Middle frontal gyrus (tissue), 1 donor: ENCODE data around the gene HAT1.

Source experiments
- DNase-seq: peaks from one replicate; pipeline ENCODE4 v3.0.0-alpha.2; 2015; ENCODE audit warnings: low spot score; ENCODE audit errors: extremely low spot score

HAT1 gene

DNA sequence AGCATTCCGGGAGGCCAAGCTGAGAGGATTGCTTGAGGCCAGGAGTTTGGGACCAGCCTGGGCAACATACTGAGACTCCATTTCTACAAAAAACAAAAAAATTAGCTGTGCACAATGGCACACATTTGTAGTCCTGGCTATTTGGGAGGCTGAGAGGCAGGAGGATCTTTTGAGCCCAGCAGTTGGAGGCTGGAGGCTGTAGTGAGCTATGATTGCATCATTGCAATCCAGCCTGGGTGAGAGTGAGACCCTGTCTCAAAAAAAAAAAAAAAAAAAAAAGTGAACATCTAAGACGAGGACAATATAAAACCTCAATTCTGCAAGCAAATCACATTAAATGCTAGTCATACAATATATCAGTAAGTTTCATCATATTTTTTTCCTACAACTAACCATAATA, 2.8 kb upstream of the HAT1 start:
- no peak for DNase-seq

DNA sequence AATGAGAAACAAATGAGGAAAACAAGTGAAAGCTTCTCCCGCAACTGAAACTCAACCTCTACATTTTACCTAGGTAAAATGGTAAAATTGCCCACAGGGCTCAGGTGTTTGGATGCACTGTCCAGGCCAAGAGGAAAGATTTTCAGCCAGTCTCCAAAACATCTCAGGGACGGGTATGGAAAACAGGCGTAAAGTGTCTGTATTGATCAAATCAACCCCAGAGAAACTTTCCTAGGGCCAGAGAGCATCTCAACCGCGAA, 361 bp upstream of the HAT1 start:
- DNase-seq = no peak

DNA sequence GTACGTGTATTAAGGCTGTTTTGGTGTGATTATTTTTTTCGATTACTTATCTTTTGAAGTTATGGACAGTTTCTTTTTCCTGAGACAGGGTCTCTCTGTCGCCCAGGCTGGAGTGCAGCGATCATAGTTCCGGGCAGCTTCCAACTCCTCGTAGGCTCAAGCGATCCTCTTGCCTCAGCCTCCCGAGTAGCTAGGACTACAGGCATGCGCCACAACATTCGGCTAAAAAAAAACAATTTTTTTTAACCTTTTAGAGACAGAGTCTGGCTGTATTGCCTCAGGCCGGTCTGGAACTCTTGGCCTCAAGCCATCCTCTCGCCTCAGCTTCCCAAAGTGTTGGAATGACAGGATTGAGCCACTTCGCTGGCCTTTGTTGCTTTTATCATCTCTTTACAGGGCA, 945 bp downstream of the HAT1 start:
- DNase-seq = no peak

DNA sequence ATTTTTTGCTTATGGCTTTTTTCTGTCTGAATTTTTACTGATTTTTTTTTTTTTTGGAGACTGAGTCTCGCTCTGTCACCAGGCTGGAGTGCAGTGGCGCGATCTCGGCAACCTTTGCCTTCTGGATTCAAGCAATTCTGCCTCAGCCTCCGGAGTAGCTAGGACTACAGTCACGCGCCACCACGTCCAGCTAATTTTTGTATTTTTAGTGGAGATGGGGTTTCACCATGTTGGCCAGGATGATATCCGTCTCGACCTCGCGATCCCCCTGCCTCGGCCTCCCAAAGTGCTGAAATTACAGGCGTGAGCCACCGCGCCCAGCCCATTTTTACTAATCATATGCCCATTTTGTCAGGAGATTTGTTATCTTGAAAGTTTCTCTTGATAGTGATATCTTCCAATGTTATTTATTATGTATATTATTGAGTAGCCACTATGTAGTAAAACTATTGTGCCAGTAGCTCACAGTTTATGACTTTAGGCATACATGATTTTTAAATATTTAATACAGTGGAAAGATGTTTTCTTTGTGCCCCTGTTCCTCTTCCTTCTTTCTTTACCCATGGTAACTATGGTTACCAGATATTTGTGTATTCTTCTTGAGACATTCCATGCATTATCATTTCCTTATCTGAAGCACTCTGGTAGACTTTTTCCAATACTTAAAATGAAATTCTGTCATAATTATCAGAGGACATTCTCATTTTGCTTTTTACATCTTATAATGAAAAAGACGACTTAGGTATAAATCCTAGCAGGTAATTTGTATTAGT, 2.1 kb downstream of the HAT1 start:
- DNase-seq = no peak

DNA sequence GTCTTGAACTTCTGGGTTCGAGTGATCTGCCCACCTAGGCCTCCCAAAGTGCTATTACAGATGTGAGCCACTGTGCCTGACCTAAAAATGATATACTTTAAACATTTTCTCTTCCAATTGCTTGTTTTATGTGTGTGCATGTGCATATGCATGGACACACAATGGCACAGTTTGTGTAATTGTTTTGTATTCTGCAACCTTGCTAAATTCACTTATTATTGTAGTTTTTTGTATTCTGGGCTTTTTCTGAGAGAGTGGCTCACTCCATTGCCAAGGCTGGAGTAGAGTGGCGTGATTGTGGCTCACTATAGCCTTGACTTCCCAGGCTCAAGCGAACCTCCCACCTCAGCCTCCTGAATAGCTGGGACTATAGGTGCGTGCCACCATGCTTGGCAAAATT, 8.1 kb downstream of the HAT1 start:
- no peak for DNase-seq

DNA sequence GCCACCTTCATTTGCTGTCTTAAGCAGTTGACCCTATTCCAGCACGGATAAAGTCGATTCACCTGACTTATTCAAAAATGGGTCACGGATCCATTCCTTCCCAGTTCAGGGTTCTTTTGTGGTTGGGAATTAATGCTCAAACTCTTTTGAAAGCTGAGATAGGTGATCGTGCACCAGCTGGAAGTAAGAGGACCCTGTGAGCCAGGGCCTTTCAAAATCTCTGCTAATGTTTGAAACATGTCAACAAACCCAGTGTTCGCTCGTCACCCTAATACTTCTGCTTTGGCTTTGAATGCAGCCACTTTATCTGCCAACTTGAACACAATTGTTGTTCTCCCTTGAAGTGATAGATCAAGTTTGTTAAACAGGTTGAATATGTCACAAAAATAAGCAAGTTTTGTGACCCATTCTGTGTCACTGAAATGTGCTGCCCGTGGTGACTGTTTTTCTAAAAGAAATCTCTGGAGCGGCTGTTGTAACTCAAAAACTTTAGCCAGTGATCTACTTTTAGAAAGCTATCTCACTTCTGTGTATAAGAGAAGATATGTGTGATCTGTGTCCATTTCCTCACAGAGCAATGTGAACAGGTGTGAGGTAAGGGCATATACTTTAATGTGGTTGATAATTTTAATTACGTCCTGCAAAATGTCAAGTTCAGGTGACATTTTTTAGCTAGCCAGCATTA, 16.9 kb downstream of the HAT1 start:
- DNase-seq = no peak

DNA sequence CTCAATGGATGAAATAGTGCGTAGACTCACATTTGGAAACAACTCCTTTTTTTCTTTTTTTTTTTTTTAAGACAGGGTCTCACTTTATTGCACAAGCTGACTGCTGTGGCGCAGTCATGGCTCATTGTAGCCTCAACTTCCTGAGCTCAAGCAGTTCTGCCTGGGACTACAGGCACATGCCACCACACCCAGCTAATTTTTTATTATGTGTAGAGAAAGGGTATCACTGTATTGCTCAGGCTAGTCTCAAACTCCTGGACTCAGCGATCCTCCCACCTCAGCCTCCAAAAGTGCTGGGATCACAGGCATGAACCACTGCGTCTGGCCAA, 17.4 kb downstream of the HAT1 start:
- DNase-seq = no peak

DNA sequence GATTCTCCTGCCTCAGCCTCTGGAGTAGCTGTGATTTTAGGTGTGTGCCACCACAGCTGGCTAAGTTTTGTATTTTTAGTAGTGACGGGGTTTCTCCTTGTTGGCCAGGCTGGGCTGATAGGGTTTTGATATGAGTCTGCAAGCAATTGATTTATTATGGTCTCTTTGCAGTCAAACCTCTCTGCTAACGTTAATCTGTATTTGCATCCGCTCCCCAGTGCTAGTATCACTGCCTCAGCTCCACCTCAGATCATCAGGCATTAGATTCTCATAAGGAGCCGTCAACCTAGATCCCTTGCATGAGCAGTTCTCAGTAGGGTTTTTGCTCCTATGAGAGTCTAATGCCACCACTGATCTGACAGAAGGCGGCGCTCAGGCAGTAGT, 19.0 kb downstream of the HAT1 start:
- DNase-seq = no peak

DNA sequence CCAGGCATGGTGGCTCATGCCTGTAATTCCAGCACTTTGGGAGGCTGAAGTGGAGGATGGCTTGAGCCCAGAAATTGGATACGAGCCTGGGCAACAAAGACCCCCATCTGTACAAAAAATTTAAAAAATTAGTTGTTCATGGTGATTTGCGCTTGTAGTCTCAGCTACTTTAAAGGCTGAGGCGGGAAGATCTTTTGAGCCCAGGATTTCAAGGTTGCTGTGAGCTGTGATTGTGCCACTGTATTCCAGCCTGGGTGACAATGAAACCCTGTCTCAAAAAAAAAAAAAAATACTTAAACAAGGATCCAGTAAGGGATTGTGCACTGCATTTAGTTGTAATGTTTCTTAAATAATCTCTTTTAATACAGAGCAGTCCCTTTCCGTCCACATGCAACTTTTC, 21.6 kb downstream of the HAT1 start:
- DNase-seq = no peak

DNA sequence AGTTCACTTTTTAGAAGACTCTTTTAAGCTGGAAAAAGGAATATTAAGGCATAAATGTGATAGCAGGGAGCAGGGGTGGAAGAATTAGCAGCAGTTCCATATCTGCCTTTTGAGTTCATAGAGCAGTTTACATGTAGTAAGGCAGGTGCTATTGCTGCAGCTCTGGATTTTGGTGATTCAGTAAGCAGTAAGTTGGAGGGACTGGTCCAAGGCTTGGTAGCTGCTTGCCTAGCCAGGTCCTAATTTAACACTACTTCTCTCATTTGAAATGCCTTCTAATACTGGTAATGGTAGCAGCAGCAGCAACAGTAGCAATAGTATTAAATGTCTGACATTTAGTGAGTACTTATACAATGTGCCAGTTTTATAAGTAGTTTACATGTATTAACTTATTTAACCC, 30.0 kb downstream of the HAT1 start:
- DNase-seq = no peak

DNA sequence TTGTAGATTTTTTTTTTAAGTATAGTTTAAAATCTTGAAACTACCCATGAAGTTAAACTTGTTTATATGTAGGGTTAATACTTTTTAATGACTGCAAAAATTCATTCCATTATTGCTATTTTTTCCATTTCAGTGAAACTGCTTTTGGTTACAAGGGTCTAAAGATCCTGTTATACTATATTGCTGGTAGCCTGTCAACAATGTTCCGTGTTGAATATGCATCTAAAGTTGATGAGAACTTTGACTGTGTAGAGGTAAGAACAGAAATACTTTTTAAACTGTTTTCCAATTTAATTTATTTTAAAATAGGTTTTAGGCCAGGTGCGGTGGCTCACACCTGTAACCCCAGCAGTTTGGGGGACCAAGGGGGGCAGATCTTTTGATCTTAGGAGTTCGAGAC, 30.5 kb downstream of the HAT1 start:
- no peak for DNase-seq

DNA sequence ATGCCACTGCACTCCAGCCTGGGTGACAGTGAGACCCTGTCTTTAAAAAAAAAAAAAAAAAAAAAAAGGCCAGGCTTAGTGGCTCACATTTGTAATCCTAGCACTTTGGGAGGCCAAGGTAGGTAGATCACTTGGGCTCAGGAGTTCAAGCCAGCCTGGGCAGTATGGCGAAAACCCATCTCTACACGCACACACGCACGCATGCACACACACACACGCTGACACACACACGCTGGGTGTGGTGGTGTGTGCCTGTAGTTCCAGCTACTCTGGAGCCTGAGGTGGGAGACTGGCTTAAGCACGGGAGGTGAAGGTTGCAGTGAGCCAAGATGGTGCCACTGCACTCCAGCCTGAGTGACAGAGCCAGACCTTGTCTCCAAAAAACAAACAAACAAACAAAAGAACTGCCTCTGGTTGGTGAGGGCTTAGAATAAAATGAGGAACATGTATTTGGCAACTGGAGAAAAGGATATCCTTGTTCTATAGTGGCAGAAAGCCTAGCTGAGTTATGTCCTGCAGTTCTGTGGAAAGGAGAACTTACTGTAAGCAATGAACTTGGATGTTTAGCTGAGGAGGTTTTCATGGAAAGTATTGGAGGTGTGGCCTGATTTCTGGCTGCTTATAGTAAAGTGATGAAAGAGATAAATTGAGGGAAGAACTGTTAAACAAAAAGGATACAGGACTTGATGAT, 34.0 kb downstream of the HAT1 start:
- DNase-seq = no peak

DNA sequence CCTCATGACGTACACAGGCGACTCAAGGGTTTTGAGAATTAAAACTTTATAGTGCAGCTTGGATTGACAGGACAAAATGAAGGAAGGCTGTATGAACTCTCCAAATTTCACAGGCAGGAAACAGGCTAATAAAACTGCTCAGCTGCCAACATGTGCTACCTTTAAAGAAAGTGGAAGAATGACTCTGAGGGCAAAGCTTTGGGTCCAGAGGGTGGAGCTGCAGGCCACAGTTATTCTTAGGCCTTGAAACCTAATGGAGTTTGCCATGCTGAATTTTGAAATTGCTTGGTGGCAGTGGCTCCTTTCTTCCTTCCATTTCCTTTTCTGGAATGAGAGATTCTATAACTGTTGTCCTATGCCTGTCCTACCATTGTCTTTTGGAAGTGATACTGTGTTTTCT, 34.8 kb downstream of the HAT1 start:
- no peak for DNase-seq

DNA sequence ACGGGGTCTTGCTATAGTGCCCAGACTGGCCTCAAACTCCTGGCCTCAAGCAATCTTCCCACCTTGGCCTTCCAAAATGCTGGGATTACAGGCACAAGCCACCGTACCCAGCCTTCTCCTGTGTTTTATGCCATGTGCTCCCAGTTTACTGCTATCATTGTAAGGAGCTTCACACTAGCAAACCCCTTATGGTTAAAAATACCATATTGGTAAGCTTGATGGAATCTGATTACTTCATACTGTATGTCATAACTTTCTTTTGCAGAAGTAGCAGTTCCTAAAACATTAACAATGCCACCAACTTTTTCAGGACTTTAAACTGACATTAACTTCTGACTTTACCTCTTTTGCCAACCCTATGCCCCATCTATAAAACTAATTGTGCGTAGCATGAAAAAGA, 36.2 kb downstream of the HAT1 start:
- DNase-seq = no peak

DNA sequence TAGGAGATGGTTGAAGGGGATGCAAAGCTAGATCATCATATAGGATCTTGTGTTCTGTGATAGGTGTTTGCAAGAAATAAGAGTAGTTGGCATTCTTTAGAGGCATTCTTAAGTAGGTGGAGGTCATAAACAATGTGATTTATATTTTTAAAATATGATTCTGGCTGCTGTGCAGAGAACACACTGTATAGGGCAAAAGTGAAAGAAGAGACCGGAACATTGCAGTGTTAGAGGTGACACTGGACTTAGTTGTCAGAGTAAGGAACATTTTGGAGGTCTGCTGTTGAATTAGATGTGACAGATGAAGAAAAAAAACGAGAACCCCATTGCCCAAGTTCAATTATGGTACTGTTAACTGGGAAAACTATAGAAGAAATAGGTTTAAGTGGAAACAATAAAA, 37.7 kb downstream of the HAT1 start:
- DNase-seq = no peak

DNA sequence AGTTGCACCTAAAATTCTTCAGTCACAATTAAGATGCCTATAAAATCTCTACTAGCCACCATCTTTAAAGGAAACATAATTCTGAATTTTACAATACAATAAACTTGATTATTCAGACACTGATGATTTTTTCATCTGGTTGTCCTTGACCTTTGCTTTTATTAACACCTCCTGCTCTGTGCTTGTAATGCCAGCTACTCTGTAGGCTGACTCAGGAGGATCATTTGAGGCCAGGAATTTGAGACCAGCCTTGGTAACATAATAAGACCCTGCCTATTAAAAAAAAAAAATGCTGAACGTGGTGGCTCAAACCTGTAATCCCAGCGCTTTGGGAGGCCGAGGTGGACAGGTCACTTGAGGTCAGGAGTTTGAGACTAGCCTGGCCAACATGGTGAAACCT, 38.3 kb downstream of the HAT1 start:
- DNase-seq = no peak

DNA sequence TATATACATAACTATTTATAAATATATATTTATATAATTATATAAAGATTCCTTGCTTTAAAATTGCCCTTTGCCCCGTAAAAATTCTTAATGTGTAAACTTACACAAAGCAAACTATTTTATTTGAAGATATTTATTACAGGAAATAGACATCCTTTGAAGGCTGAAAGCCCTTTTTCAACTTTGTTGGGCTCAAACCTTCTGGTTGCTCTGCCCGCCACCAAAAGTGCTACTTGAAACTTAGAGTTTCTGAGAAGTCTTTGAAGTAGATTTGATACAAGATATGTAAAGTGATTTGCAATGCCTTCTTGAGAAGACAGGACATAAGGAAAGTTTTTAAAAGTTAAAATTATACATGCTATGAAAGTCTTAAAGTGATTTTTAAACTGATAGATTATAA, 40.9 kb downstream of the HAT1 start:
- no peak for DNase-seq

DNA sequence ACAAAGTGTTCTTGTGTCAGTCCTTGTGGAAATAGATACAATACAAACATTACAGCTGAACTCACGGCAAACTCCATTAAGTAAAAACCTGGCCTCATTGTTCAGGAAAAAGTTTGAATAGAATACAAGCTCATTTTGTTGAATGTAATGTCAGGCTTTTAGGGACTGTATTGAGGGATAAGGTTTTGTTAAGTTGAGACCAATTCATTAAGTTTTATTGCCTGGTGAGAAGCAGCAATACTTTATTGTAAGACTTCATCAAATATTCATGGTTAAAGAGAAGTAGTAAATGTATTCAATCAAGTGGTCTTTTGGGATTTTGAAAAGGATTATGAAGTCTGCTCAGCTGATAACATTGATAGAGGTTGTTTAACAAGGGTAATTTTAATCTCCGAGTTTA, 42.0 kb downstream of the HAT1 start:
- DNase-seq = no peak

DNA sequence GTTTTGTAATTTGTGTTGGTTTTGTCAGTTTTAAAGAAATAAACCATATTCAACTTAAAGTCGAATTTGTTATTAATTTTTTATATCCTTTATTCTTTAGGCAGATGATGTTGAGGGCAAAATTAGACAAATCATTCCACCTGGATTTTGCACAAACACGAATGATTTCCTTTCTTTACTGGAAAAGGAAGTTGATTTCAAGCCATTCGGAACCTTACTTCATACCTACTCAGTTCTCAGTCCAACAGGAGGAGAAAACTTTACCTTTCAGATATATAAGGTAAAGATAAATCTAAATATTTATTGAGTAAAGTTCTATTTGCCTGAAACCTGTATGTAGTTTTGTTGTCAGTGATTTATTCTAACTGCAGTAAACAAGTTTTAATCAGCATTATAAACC, 43.0 kb downstream of the HAT1 start:
- no peak for DNase-seq

DNA sequence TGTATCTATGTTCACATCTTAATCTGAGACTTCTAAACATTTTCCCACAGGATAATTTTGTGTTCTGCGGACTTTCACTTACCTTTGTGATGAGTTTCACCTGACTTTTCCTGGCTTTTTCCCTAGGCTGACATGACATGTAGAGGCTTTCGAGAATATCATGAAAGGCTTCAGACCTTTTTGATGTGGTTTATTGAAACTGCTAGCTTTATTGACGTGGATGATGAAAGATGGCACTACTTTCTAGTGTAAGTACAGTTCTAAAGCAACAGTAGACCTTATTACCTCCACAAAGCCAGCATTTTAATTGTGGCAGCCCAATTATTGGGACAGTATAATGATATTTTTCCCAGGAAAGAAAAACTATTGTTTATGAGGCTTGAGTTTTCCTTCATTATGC, 43.4 kb downstream of the HAT1 start:
- DNase-seq = no peak

DNA sequence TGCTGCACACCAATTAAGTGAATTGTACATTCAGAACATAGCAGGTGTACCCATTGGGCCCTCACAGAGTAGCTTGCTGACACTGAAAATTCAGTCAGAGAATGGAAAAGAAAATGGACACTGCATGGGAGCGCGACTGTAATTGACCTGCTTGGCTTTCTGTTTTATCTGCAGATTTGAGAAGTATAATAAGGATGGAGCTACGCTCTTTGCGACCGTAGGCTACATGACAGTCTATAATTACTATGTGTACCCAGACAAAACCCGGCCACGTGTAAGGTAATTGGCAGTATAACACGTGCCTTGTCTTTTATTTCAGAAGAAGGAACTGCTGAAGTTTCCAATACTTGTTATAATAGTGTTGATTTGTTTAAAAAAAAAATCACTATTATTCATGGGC, 44.0 kb downstream of the HAT1 start:
- no peak for DNase-seq

DNA sequence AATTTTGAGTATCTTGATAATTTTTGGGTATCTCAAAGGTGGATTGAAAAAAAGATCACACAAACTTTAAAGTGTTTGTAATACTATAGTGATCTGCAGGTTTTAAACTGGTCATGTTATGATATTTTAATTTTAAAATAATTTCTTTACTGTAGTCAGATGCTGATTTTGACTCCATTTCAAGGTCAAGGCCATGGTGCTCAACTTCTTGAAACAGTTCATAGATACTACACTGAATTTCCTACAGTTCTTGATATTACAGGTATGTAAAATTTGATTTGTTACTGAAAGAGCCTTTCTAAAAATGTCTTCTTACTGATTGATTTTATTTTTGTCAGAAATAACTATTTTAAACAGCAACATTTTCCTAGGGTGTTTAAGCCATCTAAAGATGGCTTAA, 44.4 kb downstream of the HAT1 start:
- no peak for DNase-seq

DNA sequence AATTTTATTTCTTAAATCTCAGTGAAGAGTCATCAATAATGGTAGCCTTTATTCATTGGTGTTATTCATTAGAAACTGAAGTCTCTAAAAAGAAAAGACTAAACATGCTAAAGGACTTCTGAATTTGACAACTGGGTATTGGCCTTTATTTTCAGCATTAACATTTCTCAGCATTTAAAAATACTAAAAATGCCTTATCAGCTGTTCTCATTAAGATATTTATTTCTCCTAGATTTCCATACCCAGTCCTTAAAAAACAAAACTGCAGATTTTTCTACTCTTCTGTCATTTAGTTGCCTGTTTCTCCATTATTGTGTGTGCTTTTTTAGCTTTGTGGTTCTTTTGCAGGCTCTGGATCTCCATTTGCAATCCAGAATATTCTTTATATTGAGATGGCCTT, 46.2 kb downstream of the HAT1 start:
- DNase-seq = no peak
